ENCODE data around the gene TOLLIP.

GRCh38 chr11:1232021-1232882 lies 77.2 kb downstream of the TOLLIP start:
- TF ChIP-seq CTCF (IDR thresholded peaks at IDR 0.05) (no peak), POLR2A (IDR thresholded peaks at IDR 0.05) (no peak)

Measured in esophagus squamous epithelium (tissue), 4 donors.